IPS-20b (cell line): ENCODE data around the gene OLA1.
A peak's percentile ranks its signal among the peaks of the same experiment; 100 is the strongest.
"Not testable (repeated sequence)": the region's sequence is repeated elsewhere in the genome, so short reads cannot be mapped to it uniquely, and the experiment has no call there.

Source experiments
- H3K27ac ChIP-seq: one replicate; pipeline ENCODE4 v1.5.1; 2013; ENCODE audit warnings: low read length
- H3K27me3 ChIP-seq: 2 replicates; pipeline ENCODE4 v1.6.1; 2013; ENCODE audit warnings: mild to moderate bottlenecking, low read length, inconsistent platforms; ENCODE audit not compliant: insufficient read depth
- H3K36me3 ChIP-seq: 2 replicates; pipeline ENCODE4 v1.6.1; 2013; ENCODE audit warnings: low read depth, mild to moderate bottlenecking, inconsistent platforms, low read length, moderate library complexity; ENCODE audit not compliant: insufficient read depth
- H3K4me1 ChIP-seq: 2 replicates; pipeline ENCODE4 v1.6.1; 2013; ENCODE audit warnings: mild to moderate bottlenecking, control low read depth, inconsistent platforms, low read length, moderate library complexity; ENCODE audit not compliant: insufficient read depth
- H3K4me3 ChIP-seq: 2 replicates; pipeline ENCODE4 v1.5.1; 2013; ENCODE audit warnings: mild to moderate bottlenecking, low read length, inconsistent platforms
- H3K9ac ChIP-seq: 2 replicates; pipeline ENCODE4 v1.6.1; 2013; ENCODE audit warnings: low read depth, mild to moderate bottlenecking, inconsistent platforms, low read length, moderate library complexity
- H3K9me3 ChIP-seq: 2 replicates; pipeline ENCODE4 v1.6.1; 2013; ENCODE audit warnings: mild to moderate bottlenecking, low read depth, low read length, inconsistent platforms; ENCODE audit not compliant: insufficient read depth

The OLA1 gene

DNA sequence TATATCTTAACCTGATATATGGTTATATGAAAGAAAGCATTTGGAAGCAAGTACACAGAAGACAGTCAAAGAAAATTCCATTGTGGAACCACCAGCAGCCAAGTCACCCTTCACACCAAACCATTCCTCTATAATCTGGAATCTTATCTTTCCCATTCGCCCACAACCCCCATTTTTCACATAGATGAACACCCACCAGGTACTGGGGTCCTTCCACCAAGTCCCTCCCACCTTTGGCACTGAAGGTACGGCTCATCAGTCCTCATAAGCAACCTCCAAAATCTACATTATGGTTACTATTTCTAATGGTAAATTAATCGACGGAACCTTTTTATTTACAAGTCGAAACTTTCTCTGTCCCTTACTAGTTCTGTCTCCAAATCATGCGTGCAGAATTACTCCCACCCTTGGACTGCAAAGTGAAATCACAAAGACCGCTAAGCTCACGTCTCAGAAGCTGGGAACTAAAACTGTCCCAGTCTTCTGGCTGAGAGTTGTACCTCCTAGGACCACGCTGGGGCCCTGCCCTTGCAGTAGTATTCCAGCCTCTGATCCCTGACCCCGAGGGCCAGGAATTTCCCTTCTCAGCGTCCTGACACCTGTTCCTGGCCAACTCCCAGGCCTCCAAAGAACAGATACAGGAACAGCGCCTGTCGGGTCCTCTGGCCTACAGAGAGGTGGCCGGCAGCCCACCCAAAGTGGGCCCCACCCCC is 702 bp downstream of the OLA1 start:
- no peak overlapping the region for H3K27ac ChIP-seq
- peak overlapping the region; percentile 67; the same call in 1 of the 2 replicates for H3K9ac ChIP-seq
- no peaks in the 10 kb centered on the region for H3K9me3 ChIP-seq
- H3K27me3 ChIP-seq = peaks cover 12% of the 10 kb centered on the region; the same call in 1 of the 2 replicates
- H3K4me3 ChIP-seq = peak overlapping the region; percentile 76
- H3K36me3 ChIP-seq = peaks cover 25% of the 10 kb centered on the region
- peaks cover 6% of the 10 kb centered on the region; the same call in 1 of the 2 replicates for H3K4me1 ChIP-seq

DNA sequence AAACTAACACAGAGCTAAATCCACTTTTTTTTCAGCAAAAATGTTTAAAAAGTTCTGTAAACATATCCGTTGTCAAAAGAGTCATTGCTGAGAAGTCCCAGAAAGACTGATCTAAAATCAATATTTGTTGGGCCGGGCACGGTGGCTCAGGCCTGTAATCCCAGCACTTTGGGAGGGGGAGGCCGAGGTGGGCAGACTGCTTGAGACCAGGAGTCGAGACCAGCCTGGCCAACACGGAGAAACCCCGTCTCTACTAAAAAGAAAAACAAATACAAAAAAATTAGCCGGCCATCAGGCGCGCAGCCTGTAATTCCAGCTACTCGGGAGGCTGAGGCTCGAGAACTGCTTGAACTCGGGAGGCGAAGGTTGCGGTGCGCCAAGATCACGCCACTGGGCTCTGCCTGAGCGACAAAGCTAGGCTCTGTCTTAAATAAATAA is 1.4 kb downstream of the OLA1 start:
- peak overlapping the region; percentile 76 for H3K4me3 ChIP-seq

DNA sequence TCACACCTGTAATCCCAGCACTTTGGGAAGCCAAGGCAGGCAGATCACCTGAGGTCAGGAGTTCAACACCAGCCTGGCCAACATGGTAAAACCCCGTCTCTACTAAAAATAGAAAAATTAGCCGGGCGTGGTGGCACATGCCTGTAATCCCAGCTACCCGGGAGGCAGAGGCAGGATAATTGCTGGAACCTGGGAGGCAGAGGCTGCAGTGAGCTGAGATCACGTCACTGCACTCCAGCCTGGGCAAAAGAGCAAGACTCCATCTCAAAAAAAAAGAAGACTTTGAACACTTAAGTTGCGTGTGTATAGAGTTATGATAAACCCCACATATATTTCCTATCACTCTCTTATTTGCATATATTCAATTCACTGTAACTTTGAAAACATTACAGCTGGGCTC is 2.7 kb downstream of the OLA1 start:
- H3K4me3 ChIP-seq, H3K9me3 ChIP-seq: not testable (repeated sequence)
- peaks cover 33% of the 10 kb centered on the region for H3K36me3 ChIP-seq

More for the DNA sequence above, 1.4 kb downstream of the OLA1 start:
- H3K9me3 ChIP-seq = no peaks in the 10 kb centered on the region
- peaks cover 12% of the 10 kb centered on the region; the same call in 1 of the 2 replicates for H3K27me3 ChIP-seq
- peaks cover 6% of the 10 kb centered on the region; the same call in 1 of the 2 replicates for H3K4me1 ChIP-seq
- H3K27ac ChIP-seq = no peak overlapping the region
- peaks cover 31% of the 10 kb centered on the region for H3K36me3 ChIP-seq
- no peak overlapping the region for H3K9ac ChIP-seq

DNA sequence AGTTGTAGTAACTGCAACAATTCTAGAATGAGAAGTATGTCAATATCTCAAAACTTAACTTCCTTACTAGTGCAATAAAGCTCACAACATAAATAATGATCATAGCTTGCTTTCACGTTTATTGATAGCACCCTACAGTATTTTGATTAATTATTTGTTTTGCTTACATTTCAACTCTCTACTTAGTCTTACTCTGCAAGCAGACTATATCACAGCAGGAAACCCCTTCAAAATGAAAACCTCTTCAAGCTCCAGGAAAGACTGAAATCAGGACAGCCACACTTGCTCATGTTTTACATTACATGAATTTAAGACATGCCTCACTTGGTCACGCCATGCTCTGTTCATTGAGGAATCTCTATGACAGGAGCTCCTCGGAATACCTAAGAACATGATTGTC is 3.3 kb downstream of the OLA1 start:
- Histone ChIP-seq H3K36me3 (peaks cover 33% of the 10 kb centered on the region), H3K27ac (no peak overlapping the region), H3K4me1 (peaks cover 6% of the 10 kb centered on the region; the same call in 1 of the 2 replicates), H3K9me3 (no peaks in the 10 kb centered on the region), H3K9ac (no peak overlapping the region), H3K27me3 (peaks cover 12% of the 10 kb centered on the region; the same call in 1 of the 2 replicates), H3K4me3 (no peak overlapping the region)

More for the DNA sequence above, 2.7 kb downstream of the OLA1 start:
- not testable (repeated sequence) for H3K4me1 ChIP-seq, H3K27ac ChIP-seq, H3K9ac ChIP-seq
- peaks cover 12% of the 10 kb centered on the region; the same call in 1 of the 2 replicates for H3K27me3 ChIP-seq

- H3K9ac ChIP-seq = no peak overlapping the region
- H3K4me3 ChIP-seq = no peak overlapping the region
- H3K4me1 ChIP-seq = peaks cover 1% of the 10 kb centered on the region; the same call in 1 of the 2 replicates
- H3K9me3 ChIP-seq = no peaks in the 10 kb centered on the region
- no peak overlapping the region for H3K27ac ChIP-seq
- H3K36me3 ChIP-seq = peaks cover 33% of the 10 kb centered on the region
- H3K27me3 ChIP-seq = peaks cover under 1% of the 10 kb centered on the region; the same call in 1 of the 2 replicates
Observed at GRCh38 chr2:174243812-174244211, 4.5 kb downstream of the OLA1 start.

GRCh38 chr2:174240097-174240496 is 8.2 kb downstream of the OLA1 start:
- no peak overlapping the region for H3K4me3 ChIP-seq
- H3K36me3 ChIP-seq = peaks cover 26% of the 10 kb centered on the region
- H3K4me1 ChIP-seq = no peaks in the 10 kb centered on the region
- no peaks in the 10 kb centered on the region for H3K9me3 ChIP-seq
- H3K27me3 ChIP-seq = no peaks in the 10 kb centered on the region
- H3K9ac ChIP-seq = no peak overlapping the region
- no peak overlapping the region for H3K27ac ChIP-seq

DNA sequence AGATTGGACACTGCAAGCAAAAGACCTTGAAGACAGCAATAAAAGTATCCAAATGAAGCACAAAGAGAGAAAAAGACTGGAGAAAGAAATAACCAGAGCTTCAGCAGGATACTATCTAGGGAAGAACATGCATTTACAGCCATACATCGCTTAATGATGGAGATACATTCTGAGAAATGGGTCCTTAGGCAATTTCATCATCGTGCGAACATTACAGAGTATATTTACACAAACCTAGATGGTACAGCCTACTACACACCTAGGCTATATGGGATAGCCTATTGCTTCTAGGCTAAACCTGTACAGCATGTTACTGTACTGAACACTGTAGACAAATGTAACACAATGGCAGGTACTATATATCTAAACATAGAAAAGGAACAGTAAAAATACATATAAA is 11.9 kb downstream of the OLA1 start:
- Histone ChIP-seq H3K27ac (no peak overlapping the region), H3K9me3 (no peaks in the 10 kb centered on the region), H3K27me3 (no peaks in the 10 kb centered on the region), H3K4me3 (no peak overlapping the region), H3K4me1 (no peaks in the 10 kb centered on the region), H3K36me3 (no peaks in the 10 kb centered on the region), H3K9ac (no peak overlapping the region)

- H3K4me3 ChIP-seq = no peak overlapping the region
- H3K27ac ChIP-seq = no peak overlapping the region
- H3K9ac ChIP-seq = no peak overlapping the region
- no peaks in the 10 kb centered on the region for H3K4me1 ChIP-seq
- H3K36me3 ChIP-seq = no peaks in the 10 kb centered on the region
- H3K27me3 ChIP-seq = no peaks in the 10 kb centered on the region
- no peaks in the 10 kb centered on the region for H3K9me3 ChIP-seq
Observed at GRCh38 chr2:174235680-174236079, 12.7 kb downstream of the OLA1 start.

DNA sequence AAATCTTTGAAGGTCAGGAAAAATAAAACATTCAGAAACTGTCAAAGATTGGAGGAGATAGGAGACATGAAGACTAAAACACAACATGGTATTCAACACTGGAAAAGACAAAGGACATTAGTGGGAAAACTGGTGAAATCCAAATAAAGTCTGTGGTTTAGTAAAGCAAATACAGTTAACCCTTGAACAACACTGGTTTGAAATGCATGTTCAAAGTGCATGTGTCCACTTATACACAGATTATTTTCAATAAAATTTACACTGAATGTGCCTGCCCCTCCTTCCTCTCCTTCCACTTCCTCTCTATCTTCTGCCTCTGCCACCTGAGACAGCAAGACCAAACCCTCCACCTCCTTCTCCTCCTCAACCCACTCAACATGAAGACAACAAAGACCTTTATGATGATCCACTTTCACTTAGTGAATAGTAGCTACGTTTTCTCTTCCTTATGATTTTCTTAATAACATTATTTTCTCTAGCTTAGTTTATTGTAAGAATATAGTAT is 14.5 kb downstream of the OLA1 start:
- H3K9me3 ChIP-seq = no peaks in the 10 kb centered on the region
- no peak overlapping the region for H3K27ac ChIP-seq
- H3K27me3 ChIP-seq = no peaks in the 10 kb centered on the region
- no peak overlapping the region for H3K4me3 ChIP-seq
- no peaks in the 10 kb centered on the region for H3K36me3 ChIP-seq
- H3K9ac ChIP-seq = no peak overlapping the region
- no peaks in the 10 kb centered on the region for H3K4me1 ChIP-seq

- no peaks in the 10 kb centered on the region for H3K27me3 ChIP-seq
- no peak overlapping the region for H3K9ac ChIP-seq
- peaks cover 44% of the 10 kb centered on the region for H3K36me3 ChIP-seq
- H3K4me1 ChIP-seq = no peaks in the 10 kb centered on the region
- H3K27ac ChIP-seq = no peak overlapping the region
- no peaks in the 10 kb centered on the region for H3K9me3 ChIP-seq
- H3K4me3 ChIP-seq = no peak overlapping the region
Observed at GRCh38 chr2:174227748-174228147, 20.6 kb downstream of the OLA1 start.

DNA sequence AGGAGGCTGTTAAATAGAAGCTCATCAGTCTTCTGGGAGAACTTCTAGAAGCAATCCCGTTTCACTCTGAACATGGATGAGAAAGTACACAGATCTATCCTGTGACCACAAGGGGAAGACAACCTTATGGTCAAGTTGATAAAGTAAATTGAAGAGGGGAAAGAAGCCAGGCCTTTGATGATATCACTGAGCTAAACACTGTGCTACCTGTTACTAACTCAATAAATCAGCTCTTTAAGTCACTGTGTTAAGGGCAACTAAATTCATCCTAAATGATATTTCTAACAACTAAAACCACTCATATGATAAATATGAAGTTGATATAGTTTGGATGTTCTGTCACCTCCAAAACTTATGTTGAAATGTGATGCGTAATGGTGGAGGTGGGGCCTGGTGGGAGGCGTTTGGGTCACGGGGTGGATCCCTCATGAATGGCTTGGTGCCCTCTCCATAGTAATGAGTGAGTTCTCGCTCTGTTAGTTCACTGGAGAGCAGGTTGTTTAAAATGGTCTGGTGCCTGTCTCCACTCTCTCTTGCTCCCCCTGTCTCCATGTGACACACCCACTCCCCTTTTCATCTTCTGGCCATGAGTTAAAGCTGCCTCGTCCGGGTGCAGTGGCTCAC is 23.6 kb downstream of the OLA1 start:
- H3K27ac ChIP-seq = no peak overlapping the region
- no peaks in the 10 kb centered on the region for H3K4me1 ChIP-seq
- H3K9ac ChIP-seq = no peak overlapping the region
- peaks cover 62% of the 10 kb centered on the region for H3K36me3 ChIP-seq
- H3K4me3 ChIP-seq = no peak overlapping the region
- H3K9me3 ChIP-seq = no peaks in the 10 kb centered on the region
- no peaks in the 10 kb centered on the region for H3K27me3 ChIP-seq

GRCh38 chr2:174224125-174224524 is 24.2 kb downstream of the OLA1 start:
- no peaks in the 10 kb centered on the region for H3K4me1 ChIP-seq
- H3K27me3 ChIP-seq = no peaks in the 10 kb centered on the region
- H3K9me3 ChIP-seq = no peaks in the 10 kb centered on the region
- H3K36me3 ChIP-seq = peaks cover 62% of the 10 kb centered on the region
- H3K27ac ChIP-seq = no peak overlapping the region
- no peak overlapping the region for H3K4me3 ChIP-seq
- no peak overlapping the region for H3K9ac ChIP-seq
